HS-27A (cell line): Measurements from ENCODE around the gene PTAFR.

ENCODE experiments used
- DNase-seq: peaks from one replicate; pipeline ENCODE4 v3.0.0-alpha.2; 2012; ENCODE audit warnings: low read depth, missing footprints

Gene PTAFR

GRCh38 chr1:28118640-28119307, 57.7 kb downstream of the PTAFR start:
- DNase-seq = no peak

- no peak for DNase-seq
These were observed 61.2 kb downstream of the PTAFR start for GRCh38 chr1:28115267-28115666.

GRCh38 chr1:28114844-28115243, 61.6 kb downstream of the PTAFR start:
- no peak for DNase-seq

- DNase-seq = no peak
These were observed 63.3 kb downstream of the PTAFR start for GRCh38 chr1:28113242-28113572.

- peak; percentile 89 for DNase-seq
These were observed 63.9 kb downstream of the PTAFR start for GRCh38 chr1:28112388-28113241.

- no peak for DNase-seq
These were observed 65.3 kb downstream of the PTAFR start for GRCh38 chr1:28111157-28111556.

- DNase-seq = no peak
These were observed 65.9 kb downstream of the PTAFR start for GRCh38 chr1:28110555-28110954.

- no peak for DNase-seq
These were observed 66.9 kb downstream of the PTAFR start for GRCh38 chr1:28109639-28110038.

- no peak for DNase-seq
These were observed 68.5 kb downstream of the PTAFR start for GRCh38 chr1:28108001-28108400.

GRCh38 chr1:28104866-28105467, 71.5 kb downstream of the PTAFR start:
- no peak for DNase-seq

GRCh38 chr1:28102189-28102588, 74.3 kb downstream of the PTAFR start:
- DNase-seq = no peak

GRCh38 chr1:28099050-28099769, 77.3 kb downstream of the PTAFR start:
- no peak for DNase-seq
